A673 (cell line): ENCODE results near the gene ZNF576. TPM values are rescaled to one million over a fixed set of nuclear protein-coding genes. Genes with fewer than 3 reads are reported as not detected.
"Not testable (repeated sequence)": the region's sequence is repeated elsewhere in the genome, so short reads cannot be mapped to it uniquely, and the experiment has no call there.

Source experiments
- BruUV-seq: library from RNA; stranded (reverse); fragments of 400-500 nt; replicated peaks from 2 replicates; lab custom pipeline; 2021; lab: Mats Ljungman, UMichigan
- CTCF ChIA-PET: fragments of 300-600 bp; sonication (Branson Sonifier 250); formaldehyde crosslinking; loops from one replicate; lab custom pipeline; 2022; ENCODE audit warnings: antibody characterized with exemption; lab: Charles Lee
- POLR2A ChIA-PET: fragments of 300-600 bp; sonication (Branson Sonifier 250); formaldehyde crosslinking; loops from one replicate; lab custom pipeline; 2022; ENCODE audit warnings: antibody characterized with exemption; ENCODE audit not compliant: low non-redundant PET; lab: Charles Lee
- DNase-seq: peaks from one replicate; pipeline ENCODE4 v3.0.0-alpha.2; 2015; ENCODE audit warnings: low spot score
- H3K27ac ChIP-seq: fragments of 200-600 bp; sonication (generic); 2 replicates; pipeline ENCODE4 v1.5.1; 2016; ENCODE audit warnings: mixed run types, low read depth, mild to moderate bottlenecking, mixed read lengths, antibody characterized with exemption, low read length; ENCODE audit not compliant: poor library complexity, severe bottlenecking
- H3K27me3 ChIP-seq: fragments of 200-600 bp; sonication (generic); replicated peaks from 2 replicates; pipeline ENCODE4 v1.6.1; 2017; ENCODE audit warnings: mixed run types, low read depth, mild to moderate bottlenecking, mixed read lengths, antibody characterized with exemption, low read length; ENCODE audit not compliant: insufficient read depth, poor library complexity
- H3K36me3 ChIP-seq: fragments of 200-600 bp; sonication (generic); 2 replicates; pipeline ENCODE4 v1.6.1; 2016; ENCODE audit warnings: mixed run types, mild to moderate bottlenecking, mixed read lengths, antibody characterized with exemption, low read length; ENCODE audit not compliant: insufficient read depth, poor library complexity, severe bottlenecking
- H3K4me1 ChIP-seq: fragments of 200-600 bp; sonication (generic); 2 replicates; pipeline ENCODE4 v1.6.1; 2017; ENCODE audit warnings: mixed run types, mild to moderate bottlenecking, mixed read lengths, antibody characterized with exemption, low read length; ENCODE audit not compliant: insufficient read depth, poor library complexity, severe bottlenecking
- H3K4me3 ChIP-seq: fragments of 200-600 bp; sonication (generic); 2 replicates; pipeline ENCODE4 v1.5.1; 2016; ENCODE audit warnings: low read depth, mixed run types, mild to moderate bottlenecking, mixed read lengths, low read length; ENCODE audit not compliant: poor library complexity, severe bottlenecking
- H3K9me3 ChIP-seq: fragments of 200-600 bp; sonication (generic); 2 replicates; pipeline ENCODE4 v1.6.1; 2016; ENCODE audit warnings: mixed run types, low read depth, mild to moderate bottlenecking, mixed read lengths, antibody characterized with exemption, low read length; ENCODE audit not compliant: poor library complexity, severe bottlenecking
- CTCF ChIP-seq: fragments of 300-800, 200-600 bp; sonication (generic); conservative IDR thresholded peaks from 2 replicates; pipeline ENCODE4 v1.5.1; 2017; ENCODE audit warnings: low read depth, mild to moderate bottlenecking, antibody characterized with exemption, low read length, moderate library complexity, mixed read lengths
- EZH2 ChIP-seq: fragments of 200-600 bp; sonication (generic); IDR thresholded peaks from 2 replicates; pipeline ENCODE4 v1.6.1; 2017; ENCODE audit warnings: borderline replicate concordance, low read depth, mild to moderate bottlenecking, mixed read lengths, antibody characterized with exemption, low read length; ENCODE audit not compliant: poor library complexity, severe bottlenecking
- intact Hi-C: fragments of 100-400 bp; cut with micrococcal nuclease; formaldehyde crosslinking; loops from one replicate; pipeline ENCODE4 v1.10.0; 2022; ENCODE audit not compliant: unreplicated experiment
- total RNA-seq: library from RNA; stranded (reverse); gene quantifications from 2 replicates; pipeline ENCODE4 v1.2.3, GENCODE V29; 2021

The ZNF576 gene
- total RNA-seq, 1 experiment from 2014 or later: 20.3 TPM

GRCh38 chr19:43634506-43634871 is 38.1 kb downstream of the ZNF576 start:
- POLR2A ChIA-PET: no interaction called here
- no TSS peak for BruUV-seq
- no peaks in the 10 kb centered on the region for H3K36me3 ChIP-seq
- H3K27me3 ChIP-seq: no peaks in the 10 kb centered on the region
- H3K4me3 ChIP-seq: no peak overlapping the region
- TF ChIP-seq EZH2 (no peak), CTCF (no peak)
- peaks cover 28% of the 10 kb centered on the region for H3K4me1 ChIP-seq
- no peak for DNase-seq
- H3K27ac ChIP-seq: peak overlapping the region; percentile 29
- no peaks in the 10 kb centered on the region for H3K9me3 ChIP-seq
- CTCF ChIA-PET: no interaction called here
- intact Hi-C loops: no loop called here

- H3K4me3 ChIP-seq: peak overlapping the region; percentile 17
- peak overlapping the region; percentile 29 for H3K27ac ChIP-seq
- DNase-seq: no peak
- H3K9me3 ChIP-seq: no peaks in the 10 kb centered on the region
- intact Hi-C loops: no loop called here
- CTCF ChIA-PET: no interaction called here
- TF ChIP-seq EZH2 (no peak), CTCF (no peak)
- H3K36me3 ChIP-seq: no peaks in the 10 kb centered on the region
- POLR2A ChIA-PET: no interaction called here
- peaks cover 28% of the 10 kb centered on the region for H3K4me1 ChIP-seq
- no peaks in the 10 kb centered on the region for H3K27me3 ChIP-seq
- no TSS peak for BruUV-seq
Measured at GRCh38 chr19:43634872-43635560, 38.6 kb downstream of the ZNF576 start.

- H3K27me3 ChIP-seq, POLR2A ChIA-PET, H3K9me3 ChIP-seq, H3K36me3 ChIP-seq, BruUV-seq, intact Hi-C loops, DNase-seq, CTCF ChIA-PET: not testable (repeated sequence)
- Histone ChIP-seq H3K4me3 (peak overlapping the region; percentile 17), H3K4me1 (peaks cover 28% of the 10 kb centered on the region), H3K27ac (peak overlapping the region; percentile 29)
Measured at GRCh38 chr19:43635561-43635940, 39.2 kb downstream of the ZNF576 start.

GRCh38 chr19:43636121-43636683 is 39.8 kb downstream of the ZNF576 start:
- CTCF ChIA-PET: no interaction called here
- no peaks in the 10 kb centered on the region for H3K9me3 ChIP-seq
- no peaks in the 10 kb centered on the region for H3K27me3 ChIP-seq
- no peak for DNase-seq
- intact Hi-C loops: no loop called here
- H3K36me3 ChIP-seq: no peaks in the 10 kb centered on the region
- peaks cover 28% of the 10 kb centered on the region for H3K4me1 ChIP-seq
- POLR2A ChIA-PET: no interaction called here
- no TSS peak for BruUV-seq
- TF ChIP-seq EZH2 (no peak), CTCF (no peak)
- H3K27ac ChIP-seq: no peak overlapping the region
- no peak overlapping the region for H3K4me3 ChIP-seq
